Fibroblast of upper back skin (primary cell): ENCODE data around the gene GPATCH4.
"Not testable (repeated sequence)": the region's sequence is repeated elsewhere in the genome, so short reads cannot be mapped to it uniquely, and the experiment has no call there.

Experiments used
- DNase-seq: peaks from one replicate; pipeline ENCODE4 v3.0.0-alpha.2; 2013

The GPATCH4 gene

GRCh38 chr1:156601122-156601830 is at the start of gene GPATCH4:
Gene GPATCH4 (minus strand): TSS chr1:156601479.
- peak; percentile 92 for DNase-seq

DNA sequence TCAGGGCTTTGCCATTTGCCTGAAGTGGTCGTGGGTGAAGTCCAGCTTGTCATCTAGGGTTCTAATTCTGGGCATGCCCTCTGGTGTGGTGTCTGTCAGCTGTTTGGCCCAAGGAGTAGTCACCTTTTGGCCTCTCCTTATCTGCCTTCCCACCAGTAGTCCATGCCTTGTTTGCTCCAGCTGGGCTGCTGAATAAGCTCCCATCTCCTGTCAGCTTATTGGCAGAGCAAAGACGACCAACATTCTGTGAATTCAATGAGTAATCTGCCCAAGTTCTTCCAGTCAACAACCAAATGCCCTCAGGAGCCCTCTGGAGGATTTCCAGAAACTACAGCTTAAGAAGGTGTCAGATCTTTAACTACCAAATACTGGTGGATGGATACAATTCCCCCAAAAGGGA is 47.7 kb upstream of the GPATCH4 start:
- DNase-seq: no peak

DNA sequence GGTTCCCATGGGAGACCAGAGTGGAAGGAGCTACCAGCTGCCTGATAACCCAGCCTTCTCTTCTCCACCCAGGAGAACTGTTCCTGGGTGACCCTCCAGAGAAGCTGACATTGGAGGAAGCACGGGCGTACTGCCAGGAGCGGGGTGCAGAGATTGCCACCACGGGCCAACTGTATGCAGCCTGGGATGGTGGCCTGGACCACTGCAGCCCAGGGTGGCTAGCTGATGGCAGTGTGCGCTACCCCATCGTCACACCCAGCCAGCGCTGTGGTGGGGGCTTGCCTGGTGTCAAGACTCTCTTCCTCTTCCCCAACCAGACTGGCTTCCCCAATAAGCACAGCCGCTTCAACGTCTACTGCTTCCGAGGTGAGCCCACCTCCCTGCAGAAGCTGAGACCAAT is 47.2 kb upstream of the GPATCH4 start:
- DNase-seq: no peak

DNA sequence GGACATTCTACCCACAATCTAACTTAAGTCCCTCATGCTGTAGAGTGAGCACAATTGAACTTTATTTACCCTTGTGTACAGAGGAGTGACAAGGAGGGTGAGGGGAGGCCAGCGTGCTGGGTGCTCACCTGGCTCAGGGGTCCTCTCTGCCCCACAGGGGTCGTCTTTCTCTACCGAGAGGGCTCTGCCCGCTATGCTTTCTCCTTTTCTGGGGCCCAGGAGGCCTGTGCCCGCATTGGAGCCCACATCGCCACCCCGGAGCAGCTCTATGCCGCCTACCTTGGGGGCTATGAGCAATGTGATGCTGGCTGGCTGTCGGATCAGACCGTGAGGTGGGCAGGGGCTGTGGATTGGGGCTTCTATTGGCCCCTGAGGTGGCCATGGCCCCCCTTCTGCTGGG is 46.1 kb upstream of the GPATCH4 start:
- DNase-seq: no peak

DNA sequence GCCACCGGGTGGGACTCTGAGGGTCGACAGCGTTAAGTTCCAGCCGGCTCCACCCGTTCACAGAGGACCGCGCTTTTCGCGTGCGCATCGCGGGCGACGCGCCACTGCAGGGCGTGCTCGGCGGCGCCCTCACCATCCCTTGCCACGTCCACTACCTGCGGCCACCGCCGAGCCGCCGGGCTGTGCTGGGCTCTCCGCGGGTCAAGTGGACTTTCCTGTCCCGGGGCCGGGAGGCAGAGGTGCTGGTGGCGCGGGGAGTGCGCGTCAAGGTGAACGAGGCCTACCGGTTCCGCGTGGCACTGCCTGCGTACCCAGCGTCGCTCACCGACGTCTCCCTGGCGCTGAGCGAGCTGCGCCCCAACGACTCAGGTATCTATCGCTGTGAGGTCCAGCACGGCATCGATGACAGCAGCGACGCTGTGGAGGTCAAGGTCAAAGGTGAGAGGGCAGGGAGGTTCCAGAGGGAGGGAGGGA is 45.5 kb upstream of the GPATCH4 start:
- DNase-seq: no peak

GRCh38 chr1:156645666-156646065 is 44.4 kb upstream of the GPATCH4 start:
- no peak for DNase-seq

DNA sequence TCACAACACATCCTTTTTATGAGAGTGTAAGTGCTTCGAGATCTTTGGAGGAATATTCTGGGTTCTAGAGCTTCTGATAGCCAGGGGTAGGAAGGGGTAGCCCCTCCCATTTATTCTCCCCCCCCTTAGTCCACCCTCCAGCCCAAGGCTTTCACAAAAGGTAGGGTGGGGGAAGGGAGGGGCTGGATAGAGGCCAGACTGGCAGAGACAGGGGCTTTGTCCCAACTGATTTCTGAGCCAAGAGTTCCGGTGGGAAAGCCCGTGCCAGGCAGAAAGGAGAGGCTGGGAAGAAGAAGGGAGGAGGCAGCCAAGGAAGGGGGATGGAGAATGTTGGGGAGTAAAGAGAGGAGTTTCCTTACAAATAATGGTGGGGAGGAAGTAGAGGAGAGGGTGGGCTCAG is 43.8 kb upstream of the GPATCH4 start:
- no peak for DNase-seq

- DNase-seq: no peak
These were observed 43.4 kb upstream of the GPATCH4 start for GRCh38 chr1:156644640-156645039.

DNA sequence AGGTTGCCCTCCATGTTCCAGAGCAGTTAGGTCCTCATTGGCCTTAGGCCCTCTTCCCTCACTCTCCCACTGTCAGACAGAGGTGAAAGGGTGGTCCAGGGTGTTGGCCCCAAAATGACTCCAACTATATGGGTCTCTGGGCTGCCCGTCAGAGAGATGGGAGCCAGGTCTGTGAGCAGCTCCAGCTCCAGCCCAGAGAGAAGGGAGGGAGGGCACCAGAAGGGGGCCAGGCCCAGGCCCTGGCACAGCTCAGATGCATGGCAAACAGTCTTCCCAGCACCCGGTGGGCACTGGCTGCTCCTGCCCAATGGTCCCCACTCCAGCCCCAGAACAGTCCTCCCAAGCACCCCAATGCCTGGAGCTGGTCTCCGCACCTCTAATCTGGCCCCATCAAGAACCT is 42.9 kb upstream of the GPATCH4 start:
- no peak for DNase-seq

DNA sequence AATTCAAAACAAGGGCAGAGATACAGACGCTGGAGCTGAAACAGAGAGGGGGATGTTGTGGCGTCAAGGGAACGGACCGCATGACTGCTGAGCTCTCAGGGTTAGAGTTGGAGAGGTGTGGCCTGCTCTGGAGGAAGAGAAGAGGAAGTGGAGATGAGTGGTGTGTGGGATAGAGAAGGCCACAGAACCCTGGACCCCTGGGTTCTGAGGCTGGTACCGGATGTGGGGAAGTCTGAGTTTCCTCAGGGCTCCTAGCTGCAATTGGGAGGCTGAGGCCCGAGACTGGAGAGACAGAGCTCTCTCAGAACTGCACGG is 42.5 kb upstream of the GPATCH4 start:
- DNase-seq: no peak

DNA sequence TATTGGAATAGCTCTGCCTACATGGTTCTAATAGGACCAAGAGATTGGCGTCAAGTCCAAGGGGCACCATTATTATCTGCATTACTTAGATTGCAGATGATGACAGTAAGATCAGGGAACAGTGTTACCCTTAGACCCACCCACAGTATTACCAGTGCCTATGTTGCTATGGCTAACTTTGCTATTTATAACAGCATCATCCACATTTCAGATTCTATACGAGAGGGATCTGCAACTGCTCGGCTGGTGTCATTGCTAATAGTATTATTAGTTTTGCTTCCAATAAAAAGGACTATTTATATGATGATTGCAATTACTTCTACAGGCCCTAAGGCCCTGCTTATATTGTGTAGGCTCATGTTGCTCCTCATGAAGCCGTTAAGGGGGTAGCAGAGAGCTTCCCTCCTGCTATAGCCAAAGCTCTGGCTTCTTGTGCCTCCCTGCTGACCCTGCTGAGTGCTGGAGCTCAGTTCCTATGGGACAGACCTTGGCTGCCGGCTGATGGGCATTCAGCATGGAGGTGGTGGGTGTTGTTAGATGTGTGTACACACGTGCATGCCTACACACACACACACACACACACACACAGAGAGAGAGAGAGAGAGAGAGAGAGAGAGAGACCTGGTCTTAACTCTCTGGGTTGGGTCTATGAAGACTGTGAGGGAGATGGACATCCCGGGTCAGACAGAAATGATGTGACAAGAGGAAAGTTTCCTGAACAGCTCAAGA is 41.9 kb upstream of the GPATCH4 start:
- no peak for DNase-seq

GRCh38 chr1:156642265-156643048 is 41.2 kb upstream of the GPATCH4 start:
- DNase-seq: no peak

DNA sequence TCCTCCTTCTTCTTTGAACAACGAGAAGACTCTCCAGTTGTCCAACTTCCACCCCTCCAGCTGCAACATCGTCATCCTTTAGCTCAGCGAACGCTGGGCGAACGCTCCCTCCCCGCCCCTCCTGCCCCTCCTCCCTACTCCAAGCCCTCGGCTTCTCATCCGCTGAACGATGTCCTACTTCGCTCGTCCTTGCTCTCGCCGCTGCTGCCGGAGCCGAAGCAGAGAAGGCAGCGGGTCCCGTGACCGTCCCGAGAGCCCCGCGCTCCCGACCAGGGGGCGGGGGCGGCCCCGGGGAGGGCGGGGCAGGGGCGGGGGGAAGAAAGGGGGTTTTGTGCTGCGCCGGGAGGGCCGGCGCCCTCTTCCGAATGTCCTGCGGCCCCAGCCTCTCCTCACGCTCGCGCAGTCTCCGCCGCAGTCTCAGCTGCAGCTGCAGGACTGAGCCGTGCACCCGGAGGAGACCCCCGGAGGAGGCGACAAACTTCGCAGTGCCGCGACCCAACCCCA is 40.5 kb upstream of the GPATCH4 start, which contains the start of gene BCAN:
Gene BCAN, plus strand, starts transcription at position 357 of the 504 bp plus-strand sequence. CDS start 3,938 bp downstream, outside the sequence.
- DNase-seq: no peak

- DNase-seq: no peak
These were observed 39.8 kb upstream of the GPATCH4 start for GRCh38 chr1:156640842-156641706.

GRCh38 chr1:156639601-156640101 is 38.4 kb upstream of the GPATCH4 start:
- DNase-seq: no peak

- DNase-seq: no peak
These were observed 37.1 kb upstream of the GPATCH4 start for GRCh38 chr1:156638189-156638985.

GRCh38 chr1:156632355-156632754 is 31.1 kb upstream of the GPATCH4 start:
- no peak for DNase-seq

DNA sequence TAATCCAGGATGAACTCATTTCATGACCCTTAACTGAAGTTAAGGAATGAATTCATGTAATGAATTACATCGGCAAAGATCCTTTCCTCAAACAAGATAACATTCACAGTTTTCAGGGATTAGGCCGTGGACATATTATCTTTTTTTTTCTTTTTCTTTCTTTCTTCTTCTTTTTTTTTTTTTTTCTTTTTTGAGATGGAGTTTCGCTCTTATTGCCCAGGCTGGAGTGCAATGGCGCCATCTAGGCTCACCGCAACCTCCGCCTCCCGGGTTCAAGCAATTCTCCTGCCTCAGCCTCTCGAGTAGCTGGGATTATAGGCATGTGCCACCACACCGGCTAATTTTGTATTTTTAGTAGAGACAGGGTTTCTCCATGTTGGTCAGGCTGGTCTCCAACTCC is 29.9 kb upstream of the GPATCH4 start:
- not testable (repeated sequence) for DNase-seq

DNA sequence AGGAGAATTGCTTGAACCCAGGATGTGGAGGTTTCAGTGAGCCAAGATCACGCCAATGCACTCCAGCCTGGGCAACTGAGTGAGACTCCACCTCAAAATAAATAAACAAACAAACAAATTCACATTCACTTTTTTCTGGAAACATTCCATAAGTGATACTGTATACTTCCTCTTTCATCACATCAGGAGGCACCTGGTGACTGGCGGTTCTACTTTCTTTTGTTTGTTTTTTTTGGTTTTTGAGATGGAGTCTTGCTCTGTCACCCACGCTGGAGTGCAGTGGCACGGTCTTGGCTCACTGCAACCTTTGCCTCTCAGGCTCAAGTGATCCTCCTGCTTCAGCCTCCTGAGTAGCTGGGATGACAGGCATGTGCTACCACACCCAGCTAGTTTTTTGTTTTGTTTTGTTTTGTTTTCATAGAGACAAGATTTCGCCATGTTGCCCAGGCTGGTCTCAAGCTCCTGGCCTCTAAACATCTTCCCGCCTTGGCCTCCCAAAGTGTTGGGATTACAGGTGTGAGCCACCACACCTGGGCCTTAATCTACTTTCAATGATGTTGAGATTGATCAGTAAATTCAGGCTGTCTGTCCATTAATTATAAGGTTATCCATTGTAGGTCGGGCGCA is 28.7 kb upstream of the GPATCH4 start:
- DNase-seq: no peak

- peak; percentile 54 for DNase-seq
These were observed 26.1 kb upstream of the GPATCH4 start for GRCh38 chr1:156627313-156627880.

- DNase-seq: no peak
These were observed 24.8 kb upstream of the GPATCH4 start for GRCh38 chr1:156626079-156626438.
